GM19099 (cell line): ENCODE results near the gene KIF26A.

Experiments used
- POLR2A ChIP-seq: IDR thresholded peaks from 3 replicates; pipeline ENCODE4 v1.6.1; 2011; ENCODE audit warnings: low read depth; ENCODE audit not compliant: insufficient read length; ENCODE audit errors: extremely low read depth

Gene KIF26A

GRCh38 chr14:104130974-104131651, 7.3 kb upstream of the KIF26A start:
- no peak for TF ChIP-seq POLR2A

DNA sequence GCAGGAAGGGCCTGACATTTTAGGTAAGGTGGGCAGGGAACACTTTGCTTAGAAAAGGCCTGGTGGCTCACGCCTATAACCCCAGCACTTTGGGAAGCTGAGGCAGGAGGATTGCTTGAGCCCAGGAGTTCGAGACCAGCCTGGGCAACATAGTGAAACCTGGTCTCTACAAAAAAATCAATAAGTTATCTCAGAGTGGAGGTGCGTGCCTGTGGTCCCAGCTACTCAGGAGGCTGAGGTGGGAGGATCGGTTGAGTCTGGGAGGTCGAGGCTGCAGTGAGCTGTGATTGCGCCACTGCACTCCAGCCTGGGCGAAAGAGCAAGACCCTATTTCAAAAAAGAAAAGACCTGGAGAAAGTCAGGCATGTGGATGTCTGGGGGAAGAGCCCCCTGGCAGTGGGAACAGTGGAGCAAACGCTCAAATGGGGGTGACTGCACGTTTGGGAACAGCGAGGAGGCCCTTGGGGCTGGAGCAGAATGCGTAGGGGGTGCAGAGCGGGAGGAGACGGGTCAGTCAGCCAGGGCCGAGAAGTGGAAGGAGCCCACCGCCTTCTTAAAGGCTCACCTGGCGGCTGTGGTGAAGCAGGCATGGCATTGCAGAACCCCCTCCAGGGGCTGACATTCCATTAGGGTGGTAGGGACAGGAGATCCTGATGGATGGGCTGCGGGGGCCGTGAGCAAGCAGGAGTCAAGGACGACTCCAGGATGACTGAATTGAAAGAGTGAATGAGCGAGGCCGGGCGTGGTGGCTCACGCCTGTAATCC, 6.2 kb upstream of the KIF26A start:
- no peak for TF ChIP-seq POLR2A

GRCh38 chr14:104132981-104133380, 5.4 kb upstream of the KIF26A start:
- TF ChIP-seq POLR2A: no peak

- TF ChIP-seq POLR2A: no peak
Observed at GRCh38 chr14:104133496-104133895, 4.9 kb upstream of the KIF26A start.

DNA sequence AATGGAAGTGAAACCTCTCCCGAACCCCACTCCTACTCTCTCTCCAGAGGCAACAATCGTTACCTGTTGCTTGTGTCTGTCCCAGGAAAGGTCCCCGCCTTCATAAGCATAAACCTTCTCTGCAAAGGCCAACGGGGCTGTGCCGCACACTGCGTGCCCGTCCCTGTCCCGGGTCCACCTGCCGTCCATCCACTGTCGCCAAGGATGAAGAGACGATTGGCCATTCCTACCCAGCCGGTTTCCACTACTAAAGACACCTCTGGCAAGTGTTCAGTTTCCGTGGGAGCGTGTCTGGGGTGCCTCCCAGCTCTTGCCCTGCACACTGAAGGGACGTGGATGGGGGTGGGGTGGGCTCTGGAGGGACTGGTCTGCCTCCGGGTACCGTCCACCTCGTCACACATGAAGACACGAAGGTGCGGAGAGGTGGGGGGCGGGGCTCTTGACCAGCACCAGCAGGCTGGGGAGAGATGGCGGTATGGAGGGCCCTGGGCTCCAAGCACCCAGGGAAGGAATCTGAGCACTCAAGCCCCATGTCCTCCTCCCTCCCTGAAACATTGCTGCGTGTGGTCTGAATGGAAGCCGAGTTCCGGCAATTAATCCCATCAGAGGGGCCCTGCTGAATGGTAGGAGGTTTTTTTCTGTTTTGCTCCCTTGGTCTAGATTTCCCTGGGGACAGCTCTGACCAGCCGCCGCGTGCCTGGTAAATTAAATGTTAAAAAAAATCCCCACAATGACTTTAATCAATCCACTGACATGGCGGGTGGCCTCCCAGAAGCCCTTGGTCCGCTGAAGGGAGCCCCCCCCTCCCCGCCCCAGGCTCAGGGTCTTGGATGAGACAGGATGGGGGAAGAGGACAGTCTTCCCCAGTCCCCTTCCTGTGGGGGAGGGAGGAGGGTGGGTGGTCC, 4.1 kb upstream of the KIF26A start:
- no peak for TF ChIP-seq POLR2A

GRCh38 chr14:104135121-104135903, 3.1 kb upstream of the KIF26A start:
- no peak for TF ChIP-seq POLR2A

DNA sequence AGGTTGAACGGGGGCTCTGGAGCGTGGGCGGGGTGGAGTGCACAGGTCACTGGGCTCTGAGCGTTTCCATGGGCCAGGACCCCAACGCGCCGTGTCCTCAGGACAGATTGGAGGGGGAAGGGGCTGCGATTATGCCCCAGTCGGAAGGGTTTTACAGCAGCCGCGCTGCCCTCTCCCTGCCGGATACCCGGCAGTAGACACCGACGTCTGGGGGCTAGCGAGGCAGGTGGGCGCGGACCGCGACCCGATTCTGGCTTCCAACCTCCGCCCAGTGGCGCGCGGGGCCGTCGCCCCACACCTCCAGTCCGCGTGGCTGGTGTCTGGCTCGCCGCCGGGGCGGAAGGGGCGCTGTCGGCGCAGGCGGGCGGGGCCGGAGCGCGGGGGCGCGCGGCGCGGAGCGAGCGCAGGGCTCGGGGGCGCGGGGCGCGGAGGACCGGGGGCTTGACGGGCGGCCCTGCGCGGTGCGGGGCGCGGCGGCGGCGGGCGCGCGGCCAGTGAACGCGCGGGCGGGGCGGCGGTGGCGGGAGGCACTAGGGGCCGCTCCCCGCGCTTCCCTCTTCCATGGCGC, 2.4 kb upstream of the KIF26A start:
- no peak for TF ChIP-seq POLR2A

DNA sequence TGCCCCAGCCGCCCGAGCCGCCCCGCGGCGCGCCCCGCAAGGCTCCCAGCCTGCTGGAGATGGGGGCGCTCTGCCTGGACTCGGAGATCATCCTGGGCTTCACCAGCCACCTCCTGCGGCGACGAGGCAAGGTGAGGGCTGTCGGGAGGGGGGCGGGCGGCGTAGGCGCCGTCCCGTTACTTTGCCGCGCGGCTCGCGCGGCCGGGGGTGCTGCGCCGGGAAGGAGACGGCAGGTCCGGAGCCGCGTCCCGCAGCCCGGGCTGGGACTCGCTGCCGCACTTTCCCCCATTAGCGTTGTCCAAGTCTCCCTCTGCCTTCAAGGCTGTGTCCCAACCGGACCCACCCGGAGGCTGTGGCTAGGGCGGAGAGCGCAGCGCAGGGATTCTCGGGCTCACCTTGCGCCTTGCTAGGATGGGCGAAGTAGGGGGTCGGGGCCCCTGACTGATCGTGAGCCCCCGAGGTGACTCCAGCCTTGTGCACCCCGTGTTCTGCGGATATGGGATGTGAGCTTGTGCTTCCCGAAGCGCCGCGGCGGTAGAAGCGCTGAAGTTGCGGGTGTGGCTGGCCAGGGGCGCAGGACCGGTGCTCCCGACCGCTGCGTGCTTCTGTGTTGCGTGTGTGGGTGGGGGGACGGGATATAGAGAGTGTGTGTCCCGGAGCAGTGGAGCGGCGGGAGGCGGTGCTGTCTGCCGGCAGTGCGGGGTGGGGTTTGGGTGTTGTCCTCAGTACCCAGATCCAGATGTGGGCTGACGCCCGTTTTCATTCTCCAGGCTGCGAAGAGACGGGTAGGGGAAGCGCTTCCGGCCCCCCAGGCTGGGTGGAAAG, 1.7 kb upstream of the KIF26A start:
- no peak for TF ChIP-seq POLR2A

DNA sequence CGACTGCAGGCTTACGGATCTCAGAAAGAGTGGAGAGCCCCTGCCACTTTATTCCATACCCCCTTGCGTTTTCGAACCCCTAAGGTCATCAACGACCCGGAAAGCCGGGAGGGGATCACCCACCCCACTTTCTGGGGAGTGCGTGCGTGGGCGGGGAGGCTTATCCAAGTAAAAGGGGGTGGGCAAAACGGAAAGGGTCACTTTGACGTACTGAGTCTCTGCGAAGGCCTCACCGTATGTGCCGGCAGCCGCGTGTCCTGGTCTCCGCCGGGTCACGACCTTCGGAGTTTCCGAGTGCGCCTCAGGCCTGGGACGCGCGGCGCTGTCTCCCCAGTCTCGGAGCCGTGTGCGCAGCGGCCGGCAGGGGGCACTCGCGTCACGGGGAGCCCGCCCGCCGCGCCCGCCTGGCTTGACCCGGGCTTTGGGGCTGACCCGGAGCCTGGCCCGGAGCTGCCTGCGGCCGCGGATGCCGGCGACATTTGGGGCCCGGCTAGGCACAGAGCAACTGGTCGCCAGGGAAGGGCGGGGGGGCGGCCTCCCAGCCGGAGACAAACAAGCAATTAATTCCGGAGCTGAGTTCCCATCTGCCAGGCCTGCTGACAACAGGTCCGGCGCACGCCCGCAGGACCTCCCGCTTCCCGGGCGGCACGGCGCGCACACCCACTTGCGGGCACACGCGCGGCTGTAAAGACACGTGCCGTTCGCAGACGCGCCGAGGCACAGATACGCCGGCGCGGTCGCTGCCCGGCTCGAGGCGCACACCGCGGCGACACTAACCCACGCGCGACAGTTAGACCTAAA, 890 bp upstream of the KIF26A start:
- no peak for TF ChIP-seq POLR2A

DNA sequence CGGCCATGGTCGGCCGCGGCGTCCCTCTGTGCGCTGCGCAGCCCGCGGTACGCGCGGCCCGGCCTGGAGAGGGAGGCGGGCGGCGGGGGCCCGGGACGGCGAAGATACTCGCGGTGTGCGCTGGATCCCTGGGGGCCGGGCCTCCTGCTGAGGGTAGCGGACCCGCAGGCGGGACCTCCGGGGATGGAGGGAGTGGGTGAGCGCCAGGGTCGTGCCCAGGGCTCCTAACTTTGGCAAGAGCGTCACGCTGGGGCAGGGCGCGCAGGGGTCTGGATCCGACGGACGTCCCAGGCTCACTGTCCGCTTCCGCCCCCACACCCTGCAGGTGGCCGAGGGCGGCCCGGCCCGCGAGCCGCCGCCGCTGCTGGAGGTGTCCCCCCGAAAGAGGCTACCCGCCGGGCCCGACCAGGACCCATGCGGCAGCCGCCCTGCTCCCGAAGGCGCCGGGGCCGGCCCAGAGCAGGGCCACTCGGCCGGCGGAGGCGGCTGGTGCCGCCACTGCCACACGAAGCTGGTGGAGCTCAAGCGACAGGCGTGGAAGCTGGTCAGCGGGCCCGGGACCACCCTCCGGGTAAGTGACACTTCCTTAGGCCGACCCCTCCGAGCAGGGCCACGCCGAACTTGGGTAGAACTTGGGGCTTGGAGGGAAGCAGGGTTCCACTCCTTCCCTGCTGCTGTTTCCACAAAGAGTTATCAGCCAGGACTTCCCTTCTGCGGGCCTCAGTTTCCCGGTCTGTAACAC, 502 bp downstream of the KIF26A start:
- no peak for TF ChIP-seq POLR2A

DNA sequence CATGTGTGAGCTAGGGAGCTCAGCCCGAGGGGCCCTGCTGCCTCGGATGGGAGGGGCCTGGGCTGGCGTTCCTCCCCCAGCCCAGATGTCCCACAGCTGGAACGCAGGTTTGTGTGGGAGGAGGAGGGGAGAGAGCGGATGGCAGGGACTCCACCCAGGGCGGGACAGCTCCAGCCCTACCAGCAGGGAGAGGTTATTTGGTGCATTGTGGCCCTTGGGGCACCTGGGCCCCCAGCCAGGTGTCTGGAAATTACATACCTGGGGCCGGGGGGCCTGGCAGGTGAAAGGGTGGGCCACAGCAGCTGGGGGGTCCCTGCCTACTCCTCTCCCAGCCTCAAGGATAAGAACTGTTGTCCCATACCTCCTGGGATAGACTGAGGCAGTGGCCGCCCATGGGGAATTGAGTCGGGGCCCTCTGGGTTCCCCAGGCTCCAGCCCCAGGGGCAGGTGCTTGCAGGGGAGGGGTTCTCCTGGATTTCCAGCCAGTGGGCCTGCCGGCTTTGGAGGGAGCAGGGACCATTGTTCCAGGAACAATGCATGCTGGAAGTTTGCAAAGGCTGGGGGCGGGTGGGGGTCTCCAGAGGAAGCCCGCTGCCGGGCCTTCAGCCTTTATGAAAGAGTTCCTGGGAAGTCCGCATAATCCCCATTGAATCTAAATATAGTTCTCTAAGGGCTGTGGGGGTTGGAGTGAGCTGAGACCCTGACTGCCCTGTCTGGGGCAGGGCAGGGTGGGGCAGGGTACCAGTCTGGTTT, 1.2 kb downstream of the KIF26A start:
- TF ChIP-seq POLR2A: no peak

DNA sequence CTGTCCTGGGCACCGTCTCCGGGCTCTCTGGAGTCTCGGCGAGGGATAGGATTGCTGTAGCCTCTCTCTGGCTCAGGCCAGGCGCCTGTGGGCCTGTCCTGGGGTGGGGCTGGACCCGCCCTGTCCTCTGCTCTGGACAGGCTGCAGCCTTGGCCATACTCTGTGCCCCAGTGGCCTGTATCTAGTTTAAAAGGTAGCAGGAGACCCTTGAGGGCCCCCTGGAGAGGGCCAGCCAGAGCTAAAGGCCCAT, 1.8 kb downstream of the KIF26A start:
- TF ChIP-seq POLR2A: no peak
